Progenitor cell of endocrine pancreas (in vitro differentiated cells): ENCODE results near the gene TYRP1. TPM values are rescaled to one million over a fixed set of nuclear protein-coding genes. Genes with fewer than 3 reads are reported as not detected.

Experiments
- DNase-seq: peaks from one replicate; pipeline ENCODE4 v3.0.0; 2021; ENCODE audit warnings: low spot score; ENCODE audit not compliant: unreplicated experiment
- H3K27ac Mint-ChIP-seq: 2 replicates; pipeline ENCODE4 v1.8.0; 2021; ENCODE audit warnings: mild to moderate bottlenecking, moderate library complexity, mixed read lengths
- H3K27me3 Mint-ChIP-seq: 2 replicates; pipeline ENCODE4 v1.8.0; 2021; ENCODE audit warnings: mixed read lengths
- H3K36me3 Mint-ChIP-seq: 2 replicates; pipeline ENCODE4 v1.8.0; 2022; ENCODE audit warnings: mixed read lengths; ENCODE audit not compliant: insufficient read depth
- H3K4me1 Mint-ChIP-seq: 2 replicates; pipeline ENCODE4 v1.8.0; 2021; ENCODE audit warnings: low read depth, mixed read lengths
- H3K4me3 Mint-ChIP-seq: 2 replicates; pipeline ENCODE4 v1.8.0; 2021; ENCODE audit warnings: low read depth, mild to moderate bottlenecking, moderate library complexity, mixed read lengths
- H3K9me3 Mint-ChIP-seq: 2 replicates; pipeline ENCODE4 v1.8.0; 2021; ENCODE audit warnings: low read depth, mixed read lengths
- long read RNA-seq: library from polyadenylated mRNA; unstranded; transcript quantifications from one replicate; pipeline ENCODE4 v2.0.0, GENCODE V29; 2020
- total RNA-seq: library from RNA; stranded (reverse); gene quantifications from 2 replicates; pipeline ENCODE4 v1.2.1, GENCODE V29; 2021
- TF ChIP-seq, protein P1 (sequence below): fragments of 200-600 bp; sonication (generic); IDR thresholded peaks from one replicate; pipeline ENCODE4 v1.5.0; 2021; ENCODE audit warnings: antibody characterized with exemption, mild to moderate bottlenecking; ENCODE audit not compliant: unreplicated experiment

The TYRP1 gene
- total RNA-seq: not detected in 2 replicates
- long read RNA-seq: 0 reads

DNA sequence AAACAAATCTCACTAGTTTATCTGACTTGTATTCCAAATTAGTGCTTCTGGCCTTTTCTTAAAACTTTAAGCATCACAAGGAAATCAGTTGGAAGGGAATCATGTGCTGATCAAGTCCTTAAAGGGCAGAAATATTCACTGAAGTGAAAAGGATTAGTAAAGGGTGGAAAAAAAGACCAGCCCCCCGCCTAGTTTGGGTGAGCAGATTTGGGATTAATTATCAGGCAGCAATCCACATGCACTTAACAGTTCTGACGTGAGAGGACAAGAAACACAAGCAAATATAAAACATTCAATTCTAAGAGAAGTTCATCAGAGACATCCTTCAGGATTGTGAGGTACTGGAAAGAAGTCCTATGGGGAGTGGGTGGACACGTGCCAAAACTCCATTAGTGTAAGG is at the start of gene TYRP1:
TSS of gene TYRP1 (plus strand) at position 245 of the 400 bp plus-strand sequence. CDS start 612 bp downstream, outside the sequence.
- Mint-ChIP-seq H3K36me3 (no peaks in the 10 kb centered on the region), H3K27me3 (no peaks in the 10 kb centered on the region), H3K4me1 (no peaks in the 10 kb centered on the region), H3K9me3 (no peaks in the 10 kb centered on the region), H3K27ac (no peak within 1 kb of the TSS), H3K4me3 (no peak within 1 kb of the TSS)
- TF ChIP-seq, protein P1, sequence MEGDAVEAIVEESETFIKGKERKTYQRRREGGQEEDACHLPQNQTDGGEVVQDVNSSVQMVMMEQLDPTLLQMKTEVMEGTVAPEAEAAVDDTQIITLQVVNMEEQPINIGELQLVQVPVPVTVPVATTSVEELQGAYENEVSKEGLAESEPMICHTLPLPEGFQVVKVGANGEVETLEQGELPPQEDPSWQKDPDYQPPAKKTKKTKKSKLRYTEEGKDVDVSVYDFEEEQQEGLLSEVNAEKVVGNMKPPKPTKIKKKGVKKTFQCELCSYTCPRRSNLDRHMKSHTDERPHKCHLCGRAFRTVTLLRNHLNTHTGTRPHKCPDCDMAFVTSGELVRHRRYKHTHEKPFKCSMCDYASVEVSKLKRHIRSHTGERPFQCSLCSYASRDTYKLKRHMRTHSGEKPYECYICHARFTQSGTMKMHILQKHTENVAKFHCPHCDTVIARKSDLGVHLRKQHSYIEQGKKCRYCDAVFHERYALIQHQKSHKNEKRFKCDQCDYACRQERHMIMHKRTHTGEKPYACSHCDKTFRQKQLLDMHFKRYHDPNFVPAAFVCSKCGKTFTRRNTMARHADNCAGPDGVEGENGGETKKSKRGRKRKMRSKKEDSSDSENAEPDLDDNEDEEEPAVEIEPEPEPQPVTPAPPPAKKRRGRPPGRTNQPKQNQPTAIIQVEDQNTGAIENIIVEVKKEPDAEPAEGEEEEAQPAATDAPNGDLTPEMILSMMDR: no peak
- no peak for DNase-seq

- Mint-ChIP-seq H3K27ac (no peak overlapping the region), H3K27me3 (no peaks in the 10 kb centered on the region), H3K9me3 (no peaks in the 10 kb centered on the region), H3K4me3 (no peak overlapping the region), H3K4me1 (peaks cover 6% of the 10 kb centered on the region), H3K36me3 (no peaks in the 10 kb centered on the region)
- no peak for DNase-seq
- TF ChIP-seq, protein P1: no peak
These were observed 49.5 kb upstream of the TYRP1 start for GRCh38 chr9:12643686-12644085.

DNA sequence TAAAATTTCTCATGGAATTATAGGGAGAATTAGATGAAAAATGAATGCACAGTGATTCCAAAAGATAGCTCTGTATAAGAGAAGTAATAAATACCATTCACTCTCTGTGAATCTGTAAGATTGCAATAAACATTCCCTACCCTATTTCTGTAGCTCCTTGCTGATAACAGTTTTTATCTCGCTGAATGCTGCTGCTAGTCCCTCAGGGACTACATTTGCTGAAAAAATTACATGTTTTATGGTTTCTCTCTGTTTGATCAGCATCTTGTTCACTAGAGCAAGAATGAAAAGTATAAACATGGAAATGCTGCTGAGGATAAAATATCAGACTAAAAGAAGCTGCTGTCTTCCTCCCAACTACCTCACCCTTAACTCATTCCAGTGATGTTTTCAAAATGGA is 44.3 kb upstream of the TYRP1 start:
- DNase-seq: no peak
- no peaks in the 10 kb centered on the region for H3K36me3 Mint-ChIP-seq
- H3K4me3 Mint-ChIP-seq: no peak overlapping the region
- no peaks in the 10 kb centered on the region for H3K4me1 Mint-ChIP-seq
- H3K27ac Mint-ChIP-seq: no peak overlapping the region
- no peaks in the 10 kb centered on the region for H3K27me3 Mint-ChIP-seq
- no peaks in the 10 kb centered on the region for H3K9me3 Mint-ChIP-seq
- TF ChIP-seq, protein P1: no peak

- TF ChIP-seq, protein P1: no peak
- Mint-ChIP-seq H3K27me3 (no peaks in the 10 kb centered on the region), H3K4me1 (no peaks in the 10 kb centered on the region), H3K27ac (no peak overlapping the region), H3K9me3 (no peaks in the 10 kb centered on the region), H3K36me3 (no peaks in the 10 kb centered on the region), H3K4me3 (no peak overlapping the region)
- no peak for DNase-seq
These were observed 42.1 kb upstream of the TYRP1 start for GRCh38 chr9:12651125-12651524.

DNA sequence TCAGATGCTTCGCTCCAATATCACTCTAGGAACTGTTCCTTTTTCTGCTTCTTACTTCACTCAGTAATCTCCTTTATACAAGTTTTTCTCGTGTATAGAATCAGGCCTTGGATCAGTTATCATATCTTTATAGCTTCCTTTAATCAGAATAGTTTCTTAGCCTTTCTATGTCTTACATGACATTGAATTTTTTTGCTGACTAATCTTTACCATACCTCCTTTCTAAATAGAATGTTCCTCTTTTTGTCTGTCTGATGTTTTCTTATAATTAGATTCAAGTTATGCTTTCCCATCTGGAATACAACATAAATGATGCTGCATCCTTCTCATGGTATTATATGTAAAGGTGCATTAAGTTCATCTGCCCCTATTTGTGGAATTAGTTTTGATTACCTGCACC is 40.2 kb upstream of the TYRP1 start:
- TF ChIP-seq, protein P1: no peak
- Mint-ChIP-seq H3K4me3 (no peak overlapping the region), H3K9me3 (no peaks in the 10 kb centered on the region), H3K4me1 (no peaks in the 10 kb centered on the region), H3K27me3 (no peaks in the 10 kb centered on the region), H3K27ac (no peak overlapping the region), H3K36me3 (no peaks in the 10 kb centered on the region)
- no peak for DNase-seq
